Vagina (tissue), 2 donors: ENCODE measurements around the gene VAMP1. TPM values are rescaled to one million over a fixed set of nuclear protein-coding genes. Genes with fewer than 3 reads are reported as not detected.

Experiments
- DNase-seq, 2 donors: peaks; one replicate each; pipeline ENCODE4 v3.0.0-alpha.2; 2017; ENCODE audit errors: extremely low spot score in 2 of 2
- H3K27ac ChIP-seq: fragments of 200-600 bp; sonication (generic); one replicate; pipeline ENCODE4 v1.5.1; 2019
- H3K27me3 ChIP-seq: fragments of 200-600 bp; sonication (generic); one replicate; pipeline ENCODE4 v1.5.1; 2019
- H3K36me3 ChIP-seq, 2 donors: fragments of 200-600 bp; sonication (generic); one replicate each; pipeline ENCODE4 v1.5.1; 2017 to 2019
- H3K4me1 ChIP-seq: fragments of 200-600 bp; sonication (generic); one replicate; pipeline ENCODE4 v1.5.1; 2019
- H3K4me3 ChIP-seq, 2 donors: fragments of 200-600 bp; sonication (generic); 1 replicate in 1 of 2; 2 replicates in 1 of 2; pipeline ENCODE4 v1.5.1; 2016 to 2019
- H3K9me3 ChIP-seq: fragments of 200-600 bp; sonication (generic); one replicate; pipeline ENCODE4 v1.5.1; 2019
- CTCF ChIP-seq, 3 experiments: fragments of 450-650 bp in 2 of 3; fragments of 200-600 bp in 1 of 3; sonication (generic) in 1 of 3; IDR thresholded peaks; one replicate each; pipeline ENCODE4 v1.5.1; 2017 to 2019; ENCODE audit warnings: antibody characterized with exemption in 3 of 3, mild to moderate bottlenecking in 2 of 3, moderate library complexity in 2 of 3
- POLR2A ChIP-seq, 2 donors: fragments of 450-650 bp; IDR thresholded peaks; one replicate each; pipeline ENCODE4 v1.6.1; 2017; ENCODE audit warnings: antibody characterized with exemption in 2 of 2, mild to moderate bottlenecking in 2 of 2, moderate library complexity in 2 of 2
- POLR2AphosphoS5 ChIP-seq, 2 donors: sonication (generic); formaldehyde crosslinking; IDR thresholded peaks; one replicate each; pipeline ENCODE4 v1.9.0; 2017; ENCODE audit warnings: antibody characterized with exemption in 2 of 2, mild to moderate bottlenecking in 2 of 2, low read depth in 1 of 2; ENCODE audit not compliant: insufficient read depth in 1 of 2
- intact Hi-C: fragments of 100-400 bp; cut with DNase I; formaldehyde crosslinking; loops from one replicate; pipeline ENCODE4 v1.15.1; 2023
- total RNA-seq: library from RNA; depleted of rRNA; stranded (reverse); fragments of >200 nt; gene quantifications from one replicate; pipeline ENCODE4 v1.2.3, GENCODE V29; 2016

Gene VAMP1
- total RNA-seq, 1 donor from 2014 or later: 12.5 TPM

- H3K4me3 ChIP-seq: no peak overlapping the region
- no peak for DNase-seq
- intact Hi-C loops: no loop called here
Observed at GRCh38 chr12:6435961-6436715, 34.3 kb downstream of the VAMP1 start.

GRCh38 chr12:6434205-6435140, 36.0 kb downstream of the VAMP1 start:
- Histone ChIP-seq H3K27me3 (no peaks in the 10 kb centered on the region), H3K36me3 (no peaks in the 10 kb centered on the region), H3K9me3 (no peaks in the 10 kb centered on the region), H3K27ac (no peak overlapping the region), H3K4me3 (no peak overlapping the region), H3K4me1 (peaks cover 16% of the 10 kb centered on the region)
- TF ChIP-seq CTCF (IDR thresholded peaks at IDR 0.05) (no peak), POLR2AphosphoS5 (IDR thresholded peaks at IDR 0.05; ENCODE audit: insufficient read depth in 1 of 2, low read depth in 1 of 2) (no peak)
- intact Hi-C loops: no loop called here
- DNase-seq: no peak

More at GRCh38 chr12:6435961-6436715, 34.3 kb downstream of the VAMP1 start:
- Histone ChIP-seq H3K36me3 (no peaks in the 10 kb centered on the region), H3K27ac (no peak overlapping the region), H3K27me3 (no peaks in the 10 kb centered on the region), H3K9me3 (no peaks in the 10 kb centered on the region), H3K4me1 (peaks cover 5% of the 10 kb centered on the region)
- TF ChIP-seq CTCF (IDR thresholded peaks at IDR 0.05) (no peak), POLR2A (IDR thresholded peaks at IDR 0.05) (no peak), POLR2AphosphoS5 (IDR thresholded peaks at IDR 0.05; ENCODE audit: insufficient read depth in 1 of 2, low read depth in 1 of 2) (no peak)

- Histone ChIP-seq H3K36me3 (no peaks in the 10 kb centered on the region), H3K4me3 (no peak overlapping the region), H3K9me3 (no peaks in the 10 kb centered on the region), H3K27me3 (no peaks in the 10 kb centered on the region), H3K27ac (no peak overlapping the region), H3K4me1 (peaks cover 16% of the 10 kb centered on the region)
- TF ChIP-seq CTCF (IDR thresholded peaks at IDR 0.05) (no peak), POLR2AphosphoS5 (IDR thresholded peaks at IDR 0.05; ENCODE audit: insufficient read depth in 1 of 2, low read depth in 1 of 2) (no peak), POLR2A (IDR thresholded peaks at IDR 0.05) (no peak)
- no peak for DNase-seq
- intact Hi-C loops: no loop called here
Observed at GRCh38 chr12:6432991-6433390, 37.5 kb downstream of the VAMP1 start.

GRCh38 chr12:6430124-6430989, 40.1 kb downstream of the VAMP1 start:
- peak in 1 of 2 donors; percentile 98 for DNase-seq
- no peaks in the 10 kb centered on the region for H3K27me3 ChIP-seq
- no peaks in the 10 kb centered on the region for H3K36me3 ChIP-seq
- intact Hi-C loops: loop anchor here (2.0 kb wide), 1 partner anchor 20 kb away; no protein-coding TSS in a partner anchor
- peak in 1 of 3 experiments; percentile 13 for TF ChIP-seq CTCF (IDR thresholded peaks at IDR 0.05)
- no peak for TF ChIP-seq POLR2A (IDR thresholded peaks at IDR 0.05)
- peak; percentile 48 to 88 for TF ChIP-seq POLR2AphosphoS5 (IDR thresholded peaks at IDR 0.05; ENCODE audit: insufficient read depth in 1 of 2, low read depth in 1 of 2)
- peak overlapping the region; percentile 34 to 37 for H3K4me3 ChIP-seq
- peak overlapping the region; percentile 89 for H3K27ac ChIP-seq
- H3K4me1 ChIP-seq: peaks cover 16% of the 10 kb centered on the region
- no peaks in the 10 kb centered on the region for H3K9me3 ChIP-seq
